ENCODE results near the gene CFAP70. TPM values are rescaled to one million over a fixed set of nuclear protein-coding genes. Genes with fewer than 3 reads are reported as not detected.
"Not testable (repeated sequence)": the region's sequence is repeated elsewhere in the genome, so short reads cannot be mapped to it uniquely, and the experiment has no call there.

CFAP70 gene
- polyA plus RNA-seq (2013, experiment 1 of 2; ENCODE audit: insufficient read length) = 0.16 TPM
- 0.17 TPM for polyA plus RNA-seq (2013, experiment 2 of 2; ENCODE audit: insufficient read length)

GRCh38 chr10:73358331-73359279, at the start of gene CFAP70:
TSS of gene CFAP70 (minus strand) at chr10:73358864. CDS start at chr10:73354796, 4,068 bp downstream.
- DNase-seq = peak; percentile 95

- DNase-seq = no peak
These were observed 49.4 kb upstream of the CFAP70 start for GRCh38 chr10:73408061-73408460.

- DNase-seq = no peak
These were observed 48.8 kb upstream of the CFAP70 start for GRCh38 chr10:73407495-73407894.

GRCh38 chr10:73406846-73407245, 48.2 kb upstream of the CFAP70 start:
- DNase-seq = no peak

- DNase-seq = no peak
These were observed 46.9 kb upstream of the CFAP70 start for GRCh38 chr10:73405556-73405955.

- no peak for DNase-seq
These were observed 46.0 kb upstream of the CFAP70 start for GRCh38 chr10:73404690-73405089.

GRCh38 chr10:73401636-73402035, 43.0 kb upstream of the CFAP70 start:
- DNase-seq = no peak

GRCh38 chr10:73399063-73399462, 40.4 kb upstream of the CFAP70 start:
- DNase-seq = no peak

GRCh38 chr10:73398024-73398423, 39.4 kb upstream of the CFAP70 start:
- no peak for DNase-seq

GRCh38 chr10:73394325-73394724, 35.7 kb upstream of the CFAP70 start:
- not testable (repeated sequence) for DNase-seq

- no peak for DNase-seq
These were observed 29.6 kb upstream of the CFAP70 start for GRCh38 chr10:73388228-73388627.

- no peak for DNase-seq
These were observed 27.9 kb upstream of the CFAP70 start for GRCh38 chr10:73386583-73386982.

- no peak for DNase-seq
These were observed 20.5 kb upstream of the CFAP70 start for GRCh38 chr10:73379064-73379748.

GRCh38 chr10:73376679-73377078, 18.0 kb upstream of the CFAP70 start:
- DNase-seq = no peak

- DNase-seq = no peak
These were observed 9.6 kb upstream of the CFAP70 start for GRCh38 chr10:73368238-73368637.

GRCh38 chr10:73366381-73367298, 8.0 kb upstream of the CFAP70 start:
- no peak for DNase-seq

GRCh38 chr10:73364964-73365363, 6.3 kb upstream of the CFAP70 start:
- DNase-seq = no peak

- DNase-seq = no peak
These were observed 828 bp upstream of the CFAP70 start for GRCh38 chr10:73359492-73359891.

- DNase-seq = no peak
These were observed 843 bp downstream of the CFAP70 start for GRCh38 chr10:73357821-73358220.

- DNase-seq = no peak
These were observed 1.5 kb downstream of the CFAP70 start for GRCh38 chr10:73357166-73357565.

GRCh38 chr10:73344269-73344668, 14.4 kb downstream of the CFAP70 start:
- no peak for DNase-seq

- no peak for DNase-seq
These were observed 18.5 kb downstream of the CFAP70 start for GRCh38 chr10:73340121-73340520.

Measured in fibroblast of skin of back (primary cell).